Loucy (cell line): ENCODE results near the gene POLR2J3.
"Not testable (repeated sequence)": the region's sequence is repeated elsewhere in the genome, so short reads cannot be mapped to it uniquely, and the experiment has no call there.

Experiments
- H2AFZ ChIP-seq: fragments of 200-600 bp; sonication (generic); 2 replicates; pipeline ENCODE4 v1.6.0; 2016; ENCODE audit warnings: antibody characterized with exemption, mild to moderate bottlenecking, low read length, moderate library complexity
- H3F3A ChIP-seq: fragments of 200-600 bp; 2 replicates; pipeline ENCODE4 v1.6.0; 2016; ENCODE audit warnings: antibody characterized with exemption, low read depth, mild to moderate bottlenecking
- H3K27me3 ChIP-seq: fragments of 200-600 bp; sonication (generic); 2 replicates; pipeline ENCODE4 v1.6.1; 2014; ENCODE audit warnings: low read length, mild to moderate bottlenecking; ENCODE audit not compliant: insufficient read depth, poor library complexity, severe bottlenecking
- H3K36me3 ChIP-seq: fragments of 200-600 bp; sonication (generic); 2 replicates; pipeline ENCODE4 v1.6.1; 2016; ENCODE audit warnings: low read length; ENCODE audit not compliant: insufficient read depth
- H3K4me1 ChIP-seq: fragments of 200-600 bp; sonication (generic); 2 replicates; pipeline ENCODE4 v1.5.1; 2014; ENCODE audit warnings: low read length, mild to moderate bottlenecking; ENCODE audit not compliant: insufficient read depth, poor library complexity, severe bottlenecking
- H3K4me2 ChIP-seq: fragments of 200-600 bp; sonication (generic); 2 replicates; pipeline ENCODE4 v1.6.0; 2014; ENCODE audit warnings: antibody characterized with exemption, low read length, low read depth, mild to moderate bottlenecking; ENCODE audit not compliant: poor library complexity, severe bottlenecking
- H3K4me3 ChIP-seq: fragments of 200-600 bp; sonication (generic); 2 replicates; pipeline ENCODE4 v1.5.1; 2014; ENCODE audit warnings: low read length, mild to moderate bottlenecking, mixed read lengths; ENCODE audit not compliant: poor library complexity, severe bottlenecking
- H3K79me2 ChIP-seq: fragments of 200-600 bp; sonication (generic); 2 replicates; pipeline ENCODE4 v1.6.1; 2014; ENCODE audit warnings: low read length; ENCODE audit not compliant: insufficient read depth
- H3K9ac ChIP-seq: fragments of 200-600 bp; sonication (generic); 2 replicates; pipeline ENCODE4 v1.6.0; 2014; ENCODE audit warnings: mild to moderate bottlenecking, low read depth, low read length, moderate library complexity; ENCODE audit not compliant: poor library complexity, severe bottlenecking
- H3K9me2 ChIP-seq: fragments of 200-600 bp; sonication (generic); replicated peaks from 2 replicates; pipeline ENCODE4 v1.6.1; 2016; ENCODE audit warnings: low read depth, low read length, mixed read lengths
- H3K9me3 ChIP-seq: fragments of 200-600 bp; sonication (generic); 2 replicates; pipeline ENCODE4 v1.6.1; 2014; ENCODE audit warnings: mild to moderate bottlenecking, antibody characterized with exemption, low read length, low read depth; ENCODE audit not compliant: insufficient read depth
- H4K20me1 ChIP-seq: fragments of 200-600 bp; sonication (generic); 2 replicates; pipeline ENCODE4 v1.6.0; 2014; ENCODE audit warnings: antibody characterized with exemption, low read length, mild to moderate bottlenecking; ENCODE audit not compliant: insufficient read depth, poor library complexity, severe bottlenecking

The POLR2J3 gene

DNA sequence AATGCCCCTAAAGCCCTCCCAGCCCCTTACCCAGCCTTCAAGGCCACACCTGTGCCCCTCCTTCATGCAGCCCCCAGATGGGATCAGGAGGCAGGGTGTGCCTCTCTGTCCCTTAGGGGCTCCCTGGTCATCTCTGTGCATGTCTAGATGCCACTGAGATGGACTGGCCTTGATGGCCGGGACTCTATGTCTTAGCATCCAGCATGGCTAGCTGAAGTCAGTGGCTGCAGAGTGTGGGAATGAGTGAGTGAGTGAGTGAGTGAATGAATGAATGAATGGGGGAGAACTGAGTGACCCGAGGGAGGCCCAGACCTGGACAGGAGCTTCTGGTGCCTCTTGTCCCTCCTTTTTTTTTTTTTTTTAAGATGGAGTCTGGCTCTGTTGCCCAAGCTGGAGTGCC, 40.3 kb downstream of the POLR2J3 start:
- not testable (repeated sequence) for H3K4me2 ChIP-seq, H3F3A ChIP-seq, H3K4me3 ChIP-seq, H3K9me3 ChIP-seq, H3K9me2 ChIP-seq, H3K27me3 ChIP-seq, H2AFZ ChIP-seq, H3K36me3 ChIP-seq, H3K79me2 ChIP-seq, H4K20me1 ChIP-seq, H3K9ac ChIP-seq, H3K4me1 ChIP-seq

DNA sequence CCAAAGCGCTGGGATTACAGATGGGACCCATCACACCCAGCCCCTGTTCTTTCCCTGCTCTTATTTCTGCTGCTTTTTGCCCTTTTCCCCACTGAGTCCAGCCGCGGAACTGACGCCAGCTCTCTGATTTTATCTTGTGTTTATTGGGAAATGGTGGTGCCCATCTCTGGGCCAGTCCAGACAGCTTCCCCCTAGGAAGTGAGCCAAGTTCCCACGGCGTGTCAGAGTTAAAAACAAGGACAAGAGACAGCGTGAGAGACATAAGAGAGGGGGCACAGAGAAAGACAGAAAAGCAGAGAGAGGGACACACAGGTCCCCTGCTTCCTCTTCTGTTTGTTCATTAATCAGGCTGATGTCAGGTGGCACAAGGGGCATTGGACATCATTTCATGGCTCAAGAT, 40.8 kb downstream of the POLR2J3 start:
- not testable (repeated sequence) for H4K20me1 ChIP-seq

DNA sequence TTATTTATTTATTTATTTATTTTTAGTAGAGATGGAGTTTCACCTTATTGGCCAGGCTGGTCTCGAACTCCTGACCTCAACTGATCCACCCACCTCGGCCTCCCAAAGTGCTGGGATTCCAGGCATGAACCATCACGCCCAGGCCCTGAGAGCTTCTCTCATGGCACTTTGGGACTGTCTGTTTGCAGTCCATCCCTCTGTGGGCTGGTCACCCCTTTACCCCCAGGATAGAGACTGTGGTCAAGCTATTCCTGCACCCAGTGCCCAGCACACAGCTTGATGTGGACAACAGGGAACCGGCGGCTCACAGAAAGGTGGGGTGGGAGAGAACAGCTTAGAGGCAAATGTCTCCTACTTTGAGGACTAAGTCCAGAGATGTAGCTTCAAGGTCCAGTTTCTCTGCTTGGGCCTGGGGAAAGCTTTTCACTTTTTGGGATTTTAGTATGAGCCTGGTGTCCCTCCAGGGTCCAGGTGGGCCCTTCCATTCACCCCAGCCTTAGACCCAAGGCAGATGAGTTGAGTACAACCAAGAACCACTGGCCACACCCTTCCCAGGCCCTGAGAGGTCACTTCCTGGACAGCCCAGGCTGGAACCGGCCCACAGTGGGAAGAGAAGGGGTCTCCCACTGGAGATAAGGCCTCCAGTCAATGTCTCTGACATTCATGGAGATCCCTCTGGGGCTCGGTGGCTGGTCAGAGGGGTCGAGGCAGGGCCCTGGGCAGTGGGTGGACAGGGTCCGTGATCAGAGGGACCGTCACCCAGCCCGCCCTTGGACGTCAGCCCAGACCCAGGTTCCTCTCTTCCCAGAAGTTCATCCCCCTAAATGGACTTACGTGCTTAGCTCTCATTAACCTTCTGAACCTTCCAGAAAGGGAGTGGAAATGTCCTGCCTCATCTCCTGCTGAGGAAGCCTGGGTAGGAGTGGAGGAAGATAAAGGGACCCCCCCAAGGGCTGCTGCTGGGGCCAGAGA, 44.3 kb downstream of the POLR2J3 start:
- not testable (repeated sequence) for H3K4me2 ChIP-seq, H3K9me3 ChIP-seq, H3K27me3 ChIP-seq, H4K20me1 ChIP-seq, H3K4me3 ChIP-seq, H3K4me1 ChIP-seq, H3K36me3 ChIP-seq, H2AFZ ChIP-seq, H3F3A ChIP-seq, H3K9ac ChIP-seq, H3K79me2 ChIP-seq, H3K9me2 ChIP-seq

More for the DNA sequence above, 40.8 kb downstream of the POLR2J3 start:
- H3K4me1 ChIP-seq, H3F3A ChIP-seq, H3K9me2 ChIP-seq, H3K9ac ChIP-seq, H2AFZ ChIP-seq, H3K4me3 ChIP-seq, H3K4me2 ChIP-seq, H3K27me3 ChIP-seq, H3K9me3 ChIP-seq, H3K79me2 ChIP-seq, H3K36me3 ChIP-seq: not testable (repeated sequence)

- H3K9me3 ChIP-seq, H3K9ac ChIP-seq, H3K4me2 ChIP-seq, H3K4me1 ChIP-seq, H3K27me3 ChIP-seq, H2AFZ ChIP-seq, H3F3A ChIP-seq, H3K79me2 ChIP-seq, H3K9me2 ChIP-seq, H3K4me3 ChIP-seq, H3K36me3 ChIP-seq, H4K20me1 ChIP-seq: not testable (repeated sequence)
Observed at GRCh38 chr7:102527182-102527581, 45.2 kb downstream of the POLR2J3 start.

DNA sequence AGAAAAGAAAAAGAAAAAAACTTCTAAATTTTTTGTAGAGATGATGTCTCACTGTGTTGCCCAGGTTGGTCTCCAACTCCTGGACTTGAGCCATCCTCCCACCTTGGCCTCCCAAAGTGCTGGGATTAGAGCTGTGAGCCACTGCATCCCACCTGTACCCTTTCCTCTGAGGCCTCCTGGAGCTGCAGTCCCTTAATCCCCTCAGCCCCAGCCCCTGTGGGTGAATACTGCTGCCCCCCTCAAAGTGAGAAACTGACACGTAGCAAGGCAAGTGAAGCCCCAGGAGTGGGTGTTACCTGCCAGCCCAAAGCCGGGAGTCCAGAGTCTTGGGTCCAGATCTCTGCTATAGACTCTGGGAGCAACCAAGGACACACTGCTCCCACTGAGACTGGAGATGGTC, 47.6 kb downstream of the POLR2J3 start:
- H3K4me1 ChIP-seq, H3K9me3 ChIP-seq, H3K36me3 ChIP-seq, H3K9ac ChIP-seq, H2AFZ ChIP-seq, H4K20me1 ChIP-seq, H3K4me3 ChIP-seq, H3K27me3 ChIP-seq, H3K9me2 ChIP-seq, H3K79me2 ChIP-seq, H3F3A ChIP-seq, H3K4me2 ChIP-seq: not testable (repeated sequence)

GRCh38 chr7:102520797-102521196, 51.6 kb downstream of the POLR2J3 start:
- H3K36me3 ChIP-seq, H3K4me2 ChIP-seq, H3K9ac ChIP-seq, H3K4me1 ChIP-seq, H4K20me1 ChIP-seq, H3F3A ChIP-seq, H3K9me2 ChIP-seq, H2AFZ ChIP-seq, H3K27me3 ChIP-seq, H3K4me3 ChIP-seq, H3K9me3 ChIP-seq, H3K79me2 ChIP-seq: not testable (repeated sequence)

DNA sequence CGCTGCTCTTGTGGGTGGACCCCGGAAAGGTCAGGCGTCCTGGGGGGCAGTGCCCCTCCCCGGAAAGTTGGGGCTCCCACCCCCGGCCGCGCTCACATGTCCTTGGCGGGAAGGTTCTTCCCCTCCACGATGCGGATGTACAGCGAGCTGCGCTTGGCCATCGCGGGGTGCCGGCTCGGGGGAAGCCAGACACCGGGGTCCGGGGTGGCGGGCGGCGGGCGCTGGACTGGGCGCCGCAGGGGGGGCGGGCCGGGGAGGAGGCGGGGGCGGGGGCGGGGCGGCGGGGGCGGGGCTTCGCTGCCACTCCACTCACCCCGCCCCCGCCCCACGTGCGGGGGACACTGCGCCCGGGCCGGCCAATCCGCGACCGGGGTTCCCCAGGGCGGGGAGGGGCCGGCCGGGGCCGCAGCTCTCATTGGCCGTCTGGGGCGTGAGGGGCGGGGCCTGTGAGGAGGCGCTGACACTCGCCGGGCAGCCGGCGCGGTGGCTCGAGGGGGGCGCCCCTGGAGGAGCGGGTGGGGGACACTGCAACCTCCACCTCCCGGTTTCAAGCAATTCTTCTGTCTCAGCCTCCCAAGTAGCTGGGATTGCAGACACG, 54.7 kb downstream of the POLR2J3 start, which contains the start of gene RASA4B:
RASA4B (minus strand) TSS at position 228 of the 598 bp plus-strand sequence; CDS start at position 161, 67 bp downstream.
- not testable (repeated sequence) for H3K4me2 ChIP-seq, H3K4me3 ChIP-seq, H3F3A ChIP-seq, H4K20me1 ChIP-seq, H3K9ac ChIP-seq, H3K36me3 ChIP-seq, H3K4me1 ChIP-seq, H3K79me2 ChIP-seq, H3K9me2 ChIP-seq, H2AFZ ChIP-seq, H3K9me3 ChIP-seq, H3K27me3 ChIP-seq
